Activated naive CD4-positive, alpha-beta T cell treated with anti-CD3 and anti-CD28 coated beads, Interleukin-2, amount 50 U/mL, for 24 hours (primary cell): ENCODE measurements around the gene PDPK1.
A peak's percentile ranks its signal among the peaks of the same experiment; 100 is the strongest.

Experiments used
- H3K27ac Mint-ChIP-seq: one replicate; pipeline ENCODE4 v1.8.0; 2021; ENCODE audit warnings: mild to moderate bottlenecking, mixed read lengths
- H3K27me3 Mint-ChIP-seq: one replicate; pipeline ENCODE4 v1.8.0; 2021; ENCODE audit warnings: mixed read lengths
- H3K36me3 Mint-ChIP-seq: one replicate; pipeline ENCODE4 v1.8.0; 2021; ENCODE audit warnings: mixed read lengths
- H3K4me1 Mint-ChIP-seq: one replicate; pipeline ENCODE4 v1.8.0; 2021; ENCODE audit warnings: mixed read lengths
- H3K4me3 Mint-ChIP-seq: one replicate; pipeline ENCODE4 v1.8.0; 2021; ENCODE audit warnings: mild to moderate bottlenecking, mixed read lengths
- H3K9me3 Mint-ChIP-seq: one replicate; pipeline ENCODE4 v1.8.0; 2021; ENCODE audit warnings: mixed read lengths

Gene PDPK1

DNA sequence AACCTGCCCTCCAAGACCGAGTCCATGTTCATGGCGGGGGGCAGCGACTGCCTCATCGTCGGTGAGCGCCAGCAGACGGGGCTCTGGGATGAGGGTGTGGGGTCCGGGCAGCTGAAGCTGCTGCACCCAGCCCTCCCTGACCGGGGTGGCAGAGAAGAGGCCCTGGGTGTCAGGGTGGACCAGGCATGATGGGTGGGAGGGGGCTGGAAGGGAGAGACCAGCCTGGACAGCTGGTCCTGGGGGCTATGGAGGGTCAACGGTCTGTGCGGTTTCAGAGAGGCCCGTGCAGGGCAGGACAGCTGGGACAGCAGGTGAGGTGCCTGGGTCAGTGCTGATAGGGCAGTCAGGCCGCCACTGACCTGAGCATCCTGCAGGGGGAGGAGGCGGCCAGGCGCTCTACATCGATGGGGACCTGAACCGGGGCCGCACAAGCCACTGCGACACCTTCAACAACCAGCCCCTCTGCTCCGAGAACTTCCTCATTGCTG is 37.3 kb upstream of the PDPK1 start:
- no peak overlapping the region for H3K27ac Mint-ChIP-seq
- peaks cover 4% of the 10 kb centered on the region for H3K36me3 Mint-ChIP-seq
- no peaks in the 10 kb centered on the region for H3K27me3 Mint-ChIP-seq
- H3K4me3 Mint-ChIP-seq: no peak overlapping the region
- no peaks in the 10 kb centered on the region for H3K9me3 Mint-ChIP-seq
- H3K4me1 Mint-ChIP-seq: no peaks in the 10 kb centered on the region

DNA sequence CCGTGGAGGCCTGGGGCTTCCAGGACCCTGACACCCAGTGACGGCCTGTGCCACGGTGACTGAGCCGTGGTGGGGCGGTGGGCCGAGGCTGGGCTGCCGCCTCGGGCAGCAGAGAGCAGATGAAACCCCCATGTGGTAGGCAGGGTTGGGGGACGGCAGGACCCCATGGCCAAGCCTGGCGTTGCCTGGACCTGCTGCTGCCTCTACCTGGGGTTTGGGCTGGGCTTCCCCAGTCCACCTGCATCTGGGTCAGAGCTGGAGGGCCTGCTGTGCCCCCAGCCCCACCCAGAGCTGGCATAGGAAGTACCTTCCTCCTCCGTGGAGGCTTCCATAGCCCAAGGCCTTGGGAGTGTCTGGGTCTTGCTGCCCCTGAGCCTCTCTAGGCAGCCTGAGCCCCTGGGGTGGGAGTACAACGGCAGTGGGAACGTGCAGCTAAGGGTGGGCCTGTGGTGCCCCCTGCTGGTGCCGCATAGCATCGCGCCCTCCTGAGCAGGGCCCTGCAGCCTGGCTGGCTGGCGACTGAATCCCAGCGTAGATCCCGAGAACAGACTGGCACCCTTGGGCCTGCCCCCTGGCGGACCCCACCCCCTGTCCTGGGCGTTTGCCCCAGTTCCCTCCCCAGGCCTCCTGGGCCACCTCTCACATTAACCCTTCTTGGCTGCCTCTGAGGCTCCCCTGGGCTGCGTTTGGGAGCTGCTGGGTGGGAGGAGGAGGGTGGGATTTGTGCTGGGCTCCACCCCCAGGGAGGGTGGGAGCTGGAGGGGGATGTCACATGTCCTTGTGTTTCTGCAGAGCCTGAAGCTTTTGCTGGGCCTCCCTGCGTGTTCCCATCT is 36.7 kb upstream of the PDPK1 start:
- Mint-ChIP-seq H3K27me3 (no peaks in the 10 kb centered on the region), H3K36me3 (peaks cover 4% of the 10 kb centered on the region), H3K27ac (no peak overlapping the region), H3K4me3 (no peak overlapping the region), H3K9me3 (no peaks in the 10 kb centered on the region), H3K4me1 (no peaks in the 10 kb centered on the region)

DNA sequence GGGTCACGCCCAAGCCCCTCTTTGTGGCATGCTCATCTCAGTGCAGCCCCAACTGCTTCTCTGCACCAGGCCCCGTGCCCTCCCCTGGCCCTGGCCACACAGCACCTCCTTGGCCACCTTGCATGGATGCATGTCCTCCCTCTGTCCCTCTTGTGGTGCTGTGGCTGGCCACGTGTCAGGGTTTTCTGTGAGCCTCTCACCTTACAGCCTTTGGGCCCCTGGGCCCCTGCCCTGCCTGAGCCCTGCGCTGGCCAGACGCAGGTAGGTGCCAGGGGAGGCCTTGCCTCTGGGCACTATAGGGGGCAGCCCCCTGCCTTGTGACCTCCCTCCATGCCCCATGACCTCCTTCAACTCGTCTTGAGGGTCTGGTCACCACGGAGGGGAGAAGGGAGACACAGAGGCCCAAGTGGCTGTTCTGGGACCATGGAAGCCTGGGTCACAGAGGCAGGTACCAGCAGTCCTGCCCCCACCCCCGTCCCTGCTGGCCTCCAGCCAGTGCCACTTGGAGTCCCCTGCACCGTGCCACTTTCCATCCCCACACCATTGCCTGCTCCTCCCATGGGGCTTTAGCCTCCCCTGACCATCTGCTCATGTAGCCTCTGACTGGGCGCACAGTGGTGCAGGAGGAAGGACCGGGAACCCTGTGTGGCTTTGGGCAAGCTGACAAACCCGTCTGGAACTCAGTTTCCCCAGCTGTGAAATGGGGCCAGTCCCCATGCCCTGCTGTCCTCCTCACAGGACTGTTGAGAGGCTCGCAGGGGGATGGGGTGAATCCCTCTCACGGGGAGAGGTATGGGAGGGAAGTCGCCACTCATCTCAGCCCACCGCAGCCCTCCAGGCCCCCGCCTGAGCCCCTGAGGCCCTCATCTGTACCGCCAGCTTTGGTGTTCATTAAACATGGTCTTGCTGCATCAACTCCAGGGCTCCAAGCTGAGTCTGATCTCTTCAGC is 35.6 kb upstream of the PDPK1 start:
- no peak overlapping the region for H3K4me3 Mint-ChIP-seq
- no peaks in the 10 kb centered on the region for H3K4me1 Mint-ChIP-seq
- H3K36me3 Mint-ChIP-seq: peaks cover 4% of the 10 kb centered on the region
- H3K27me3 Mint-ChIP-seq: no peaks in the 10 kb centered on the region
- H3K27ac Mint-ChIP-seq: no peak overlapping the region
- H3K9me3 Mint-ChIP-seq: no peaks in the 10 kb centered on the region

DNA sequence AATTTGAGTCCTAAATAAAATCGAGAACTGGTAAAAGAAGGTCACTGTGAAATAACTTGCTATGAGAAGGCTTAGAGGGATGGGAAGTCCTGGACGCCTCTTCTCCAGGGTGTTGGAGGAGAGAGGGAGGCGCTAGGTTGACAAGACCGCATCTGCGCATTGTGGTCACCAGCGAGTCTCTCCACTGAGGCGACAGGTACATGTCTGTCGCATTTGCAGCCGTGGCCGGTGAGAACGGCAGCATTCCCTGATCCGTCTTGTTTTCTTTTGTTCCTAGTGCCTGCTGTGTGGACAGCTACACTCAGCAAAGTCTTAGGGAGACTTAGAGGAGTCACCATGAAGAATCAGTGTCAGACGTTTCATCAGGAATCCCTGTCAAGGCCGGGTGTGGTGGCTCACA is 32.1 kb upstream of the PDPK1 start:
- Mint-ChIP-seq H3K27me3 (no peaks in the 10 kb centered on the region), H3K27ac (no peak overlapping the region), H3K4me1 (no peaks in the 10 kb centered on the region), H3K4me3 (no peak overlapping the region), H3K36me3 (no peaks in the 10 kb centered on the region), H3K9me3 (no peaks in the 10 kb centered on the region)

DNA sequence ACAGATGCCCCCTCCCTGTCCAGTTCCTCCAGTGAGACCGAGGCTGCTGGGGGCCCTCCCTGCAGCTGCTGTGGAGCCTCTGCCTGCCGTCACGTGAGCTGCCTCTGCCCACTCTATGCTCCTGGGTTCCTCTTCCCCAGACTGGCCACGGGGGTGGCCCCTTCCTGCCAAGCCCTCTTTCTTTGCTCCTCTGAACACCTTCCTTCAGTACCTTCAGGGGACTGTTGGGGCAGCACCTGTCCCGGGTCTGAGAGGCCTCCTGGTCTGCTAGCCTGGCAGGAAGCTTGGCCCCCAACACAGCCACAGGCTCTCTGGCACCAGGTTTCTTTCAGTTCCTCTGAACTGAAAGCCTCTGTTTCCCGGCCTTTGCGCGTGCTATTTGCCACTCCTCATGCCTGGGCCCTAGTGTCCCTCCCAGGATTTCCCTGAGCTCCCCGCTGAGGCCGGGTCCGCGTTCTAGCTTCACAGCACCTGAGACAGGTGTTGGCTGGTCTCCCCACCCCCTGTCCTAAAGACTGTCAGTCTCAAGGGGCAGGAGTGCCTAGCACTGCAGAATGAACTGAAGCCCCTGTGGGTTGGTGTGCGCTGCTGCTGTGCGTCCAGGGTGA is 30.7 kb upstream of the PDPK1 start:
- Mint-ChIP-seq H3K27me3 (no peaks in the 10 kb centered on the region), H3K27ac (no peak overlapping the region), H3K36me3 (no peaks in the 10 kb centered on the region), H3K9me3 (no peaks in the 10 kb centered on the region), H3K4me1 (peaks cover 1% of the 10 kb centered on the region), H3K4me3 (no peak overlapping the region)

DNA sequence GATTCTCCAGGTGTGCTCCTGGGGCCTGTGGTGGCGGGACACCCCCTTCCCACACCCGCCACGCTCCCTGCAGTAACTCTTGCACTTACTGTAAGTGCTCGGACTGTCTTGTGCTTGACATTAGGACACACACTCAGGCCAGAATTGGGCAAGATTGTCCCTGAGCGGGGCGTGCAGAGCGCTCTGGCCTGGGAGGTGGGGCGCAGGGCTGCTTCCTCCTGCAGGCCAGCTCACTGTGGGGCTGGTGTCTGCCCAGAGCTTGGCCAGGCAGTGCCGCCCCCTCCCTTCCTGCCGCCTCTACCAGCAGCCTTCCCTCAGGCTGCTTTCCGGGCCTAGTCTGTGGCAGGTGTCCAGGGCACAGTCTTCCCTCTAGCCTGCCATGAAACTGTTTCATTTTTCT is 30.2 kb upstream of the PDPK1 start:
- no peak overlapping the region for H3K4me3 Mint-ChIP-seq
- H3K27ac Mint-ChIP-seq: no peak overlapping the region
- H3K4me1 Mint-ChIP-seq: peaks cover 6% of the 10 kb centered on the region
- no peaks in the 10 kb centered on the region for H3K27me3 Mint-ChIP-seq
- no peaks in the 10 kb centered on the region for H3K9me3 Mint-ChIP-seq
- H3K36me3 Mint-ChIP-seq: no peaks in the 10 kb centered on the region

DNA sequence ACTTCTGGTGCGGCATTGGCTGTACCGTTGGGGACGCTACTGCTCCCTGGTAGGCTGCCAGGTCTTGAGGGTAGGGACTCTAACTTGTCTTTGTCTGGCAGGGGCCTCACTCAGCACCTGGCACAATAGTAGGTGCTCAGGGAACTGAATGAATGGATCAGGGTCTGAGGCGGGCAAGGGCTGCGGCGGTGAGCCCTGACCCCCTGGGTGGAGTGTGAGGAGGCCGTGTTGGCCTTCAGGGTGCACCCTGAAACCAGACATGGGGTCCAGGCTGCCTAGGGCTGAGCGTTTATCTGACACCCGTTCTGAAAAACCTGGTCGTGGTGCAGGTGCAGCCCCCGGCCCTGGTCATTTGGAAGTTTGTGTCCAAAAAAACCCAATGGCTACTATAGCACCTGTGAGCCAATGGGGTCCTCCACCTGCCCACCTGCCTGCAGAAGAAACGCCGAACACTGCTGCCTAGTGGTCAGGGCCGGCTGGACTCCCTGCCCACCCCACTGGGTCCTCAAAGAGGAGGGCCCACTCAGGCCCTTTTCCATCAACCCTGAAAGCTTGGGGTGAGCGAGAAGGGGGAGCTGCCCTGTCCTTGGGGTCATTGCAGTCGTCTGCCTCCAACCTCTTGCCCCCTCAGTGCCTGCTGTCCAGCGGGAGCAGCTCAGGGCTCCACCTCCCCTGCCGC is 29.0 kb upstream of the PDPK1 start:
- H3K36me3 Mint-ChIP-seq: no peaks in the 10 kb centered on the region
- peaks cover 13% of the 10 kb centered on the region for H3K4me1 Mint-ChIP-seq
- H3K9me3 Mint-ChIP-seq: no peaks in the 10 kb centered on the region
- no peaks in the 10 kb centered on the region for H3K27me3 Mint-ChIP-seq
- no peak overlapping the region for H3K4me3 Mint-ChIP-seq
- no peak overlapping the region for H3K27ac Mint-ChIP-seq

DNA sequence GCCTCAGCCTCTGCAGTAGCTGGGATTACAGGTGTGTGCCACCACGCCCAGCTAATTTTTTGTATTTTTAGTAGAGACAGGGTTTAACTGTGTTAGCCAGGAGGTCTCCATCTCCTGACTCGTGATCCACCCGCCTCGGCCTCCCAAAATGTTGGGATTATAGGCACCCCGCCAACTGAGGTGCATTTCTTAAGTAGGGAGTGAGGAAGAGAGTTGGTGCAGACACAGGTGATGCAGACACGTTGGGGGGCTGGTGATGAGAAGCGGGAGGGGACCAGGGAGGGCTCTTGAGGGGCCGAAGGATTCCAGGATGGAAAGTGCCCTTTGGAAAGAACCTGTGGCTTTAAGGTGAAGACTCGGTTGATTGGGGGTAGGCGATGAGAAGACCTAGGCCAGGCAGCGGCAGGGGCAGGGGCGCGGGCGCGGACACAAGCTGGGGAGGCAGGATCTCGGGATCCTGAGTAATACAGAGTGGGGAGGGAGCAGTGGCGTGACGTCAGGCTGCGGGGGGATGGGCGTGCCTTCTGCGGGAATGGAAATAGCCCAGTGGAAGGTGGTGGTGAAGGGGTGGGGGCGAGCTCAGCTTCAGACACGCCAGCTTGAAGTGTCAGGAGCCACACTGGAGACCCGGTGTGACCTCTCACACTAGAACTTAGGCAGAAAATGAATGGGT is 26.6 kb upstream of the PDPK1 start:
- Mint-ChIP-seq H3K27ac (no peak overlapping the region), H3K27me3 (no peaks in the 10 kb centered on the region), H3K4me1 (peaks cover 25% of the 10 kb centered on the region), H3K9me3 (no peaks in the 10 kb centered on the region), H3K4me3 (no peak overlapping the region), H3K36me3 (no peaks in the 10 kb centered on the region)

DNA sequence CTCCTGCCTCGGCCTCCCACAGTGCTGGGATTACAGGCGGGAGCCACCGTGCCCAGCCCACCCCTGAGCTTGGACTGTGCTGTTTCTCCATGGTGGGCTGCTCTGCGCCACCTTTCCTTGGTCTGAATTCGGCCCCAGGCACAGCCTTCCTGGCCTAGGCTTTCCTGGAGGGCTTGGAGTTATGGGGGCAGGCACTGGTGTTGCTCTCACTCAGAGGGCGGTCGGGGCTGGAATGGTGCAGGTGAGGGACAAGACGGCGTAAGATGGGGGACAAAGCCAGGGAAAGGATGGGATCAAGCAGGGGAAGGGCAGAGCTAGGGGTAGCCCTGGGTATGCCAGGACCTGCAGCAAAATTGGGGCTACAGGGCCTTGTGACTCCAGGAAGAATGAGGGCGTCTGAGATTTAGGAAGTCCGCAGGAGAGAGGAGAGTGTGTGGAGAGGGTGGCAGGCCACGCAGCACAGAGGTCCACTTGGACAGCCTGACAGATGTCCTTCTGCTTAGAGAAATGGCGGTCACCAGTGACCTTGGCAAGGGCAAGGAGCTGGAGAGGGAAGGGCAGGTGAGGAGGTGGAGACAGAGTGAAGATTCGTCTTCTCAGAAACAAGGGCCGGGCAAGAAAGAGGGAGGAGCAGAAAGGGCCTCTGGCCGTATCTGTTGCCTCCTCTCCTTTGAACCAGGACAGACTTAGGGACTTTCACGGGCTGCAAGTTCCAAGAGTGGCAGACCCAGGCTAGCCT is 25.7 kb upstream of the PDPK1 start:
- H3K4me1 Mint-ChIP-seq: peaks cover 34% of the 10 kb centered on the region
- H3K27ac Mint-ChIP-seq: peak overlapping the region; percentile 63
- H3K4me3 Mint-ChIP-seq: peak overlapping the region; percentile 89

DNA sequence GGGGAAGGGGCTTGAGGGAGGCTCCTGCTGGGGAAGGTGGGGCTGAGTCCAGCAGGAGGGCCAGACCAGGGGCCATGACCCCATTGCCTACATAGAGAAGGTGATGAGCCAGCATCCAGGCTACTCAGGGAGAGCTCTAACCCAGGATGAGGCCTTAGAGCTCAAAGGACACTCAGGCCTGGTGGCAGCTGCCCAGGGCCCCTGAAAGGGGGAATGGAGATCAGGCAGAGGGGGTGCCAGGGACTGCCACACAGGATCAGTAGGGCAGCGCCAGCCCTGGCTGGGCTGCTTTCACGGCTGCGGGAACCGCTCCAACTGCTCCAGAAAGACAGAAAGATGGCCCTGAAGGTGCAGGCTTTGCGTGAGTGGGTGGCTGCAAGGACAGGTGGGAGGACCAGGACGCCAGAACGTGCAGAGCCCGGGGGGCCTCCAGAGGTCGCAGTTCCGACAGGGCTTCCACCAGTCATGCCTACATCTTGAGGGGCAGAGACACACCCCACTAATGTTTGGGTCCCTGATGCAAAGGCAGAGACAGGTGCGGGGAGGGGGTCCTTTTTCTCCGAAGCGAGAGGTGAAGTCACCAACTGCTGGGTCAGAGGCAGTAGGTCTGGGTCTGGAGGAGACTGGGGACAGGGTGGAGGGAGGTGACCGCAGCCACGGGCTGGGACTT is 25.0 kb upstream of the PDPK1 start:
- H3K27me3 Mint-ChIP-seq: no peaks in the 10 kb centered on the region
- peaks cover 41% of the 10 kb centered on the region for H3K4me1 Mint-ChIP-seq
- H3K9me3 Mint-ChIP-seq: no peaks in the 10 kb centered on the region

More for the DNA sequence above, 25.7 kb upstream of the PDPK1 start:
- Mint-ChIP-seq H3K36me3 (no peaks in the 10 kb centered on the region), H3K9me3 (no peaks in the 10 kb centered on the region), H3K27me3 (no peaks in the 10 kb centered on the region)

DNA sequence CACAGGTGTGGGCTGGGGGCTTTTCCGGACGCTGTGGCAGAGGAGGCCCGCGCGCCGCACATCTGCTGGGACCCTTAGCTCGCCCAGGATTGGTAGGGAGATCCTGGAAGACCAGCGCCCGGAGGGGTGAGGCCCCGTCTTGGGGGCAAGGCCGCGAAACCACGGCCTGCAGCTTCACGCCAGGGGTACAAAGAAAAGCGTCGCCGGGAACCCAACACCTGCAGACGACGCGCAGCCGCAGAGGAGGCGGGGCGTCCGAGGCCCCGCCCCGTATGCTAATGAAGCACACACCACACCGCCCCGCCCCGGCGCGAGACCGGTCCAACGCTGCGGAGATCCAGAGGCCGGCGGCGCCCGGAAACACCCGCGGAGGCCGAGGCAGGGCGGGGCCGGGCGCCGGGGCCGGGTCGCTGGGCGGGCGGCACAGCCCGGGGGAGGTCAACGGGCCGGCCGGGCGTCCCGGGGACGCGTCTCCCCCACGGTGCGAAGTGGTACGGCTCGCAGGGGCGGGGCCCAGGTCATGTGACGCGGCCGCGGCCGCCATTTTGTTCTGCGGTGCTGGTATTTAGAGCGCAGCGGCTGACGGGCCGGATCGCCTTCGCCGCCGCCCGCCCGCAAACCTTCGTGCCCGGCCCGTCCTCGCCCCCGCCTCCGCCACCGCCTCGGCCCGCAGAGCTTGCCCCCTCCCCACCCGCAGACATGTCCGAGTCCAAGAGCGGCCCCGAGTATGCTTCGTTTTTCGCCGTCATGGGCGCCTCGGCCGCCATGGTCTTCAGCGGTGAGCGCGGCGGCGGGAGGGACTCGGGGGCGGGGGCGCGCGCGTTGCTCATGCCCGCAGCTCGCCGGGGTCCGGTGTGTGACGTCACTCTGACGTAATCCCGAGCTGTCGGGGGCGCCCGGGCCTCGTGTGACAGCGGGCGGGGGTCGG is 24.2 kb upstream of the PDPK1 start, which contains the start of gene ATP6V0C:
ATP6V0C (plus strand) TSS at position 548 of the 928 bp plus-strand sequence; CDS start at position 700, 152 bp downstream.
- Mint-ChIP-seq H3K27me3 (no peaks in the 10 kb centered on the region), H3K4me1 (peaks cover 48% of the 10 kb centered on the region), H3K36me3 (no peaks in the 10 kb centered on the region)

More for the DNA sequence above, 25.0 kb upstream of the PDPK1 start:
- Mint-ChIP-seq H3K4me3 (peak overlapping the region; percentile 89), H3K27ac (peak overlapping the region; percentile 86), H3K36me3 (no peaks in the 10 kb centered on the region)

DNA sequence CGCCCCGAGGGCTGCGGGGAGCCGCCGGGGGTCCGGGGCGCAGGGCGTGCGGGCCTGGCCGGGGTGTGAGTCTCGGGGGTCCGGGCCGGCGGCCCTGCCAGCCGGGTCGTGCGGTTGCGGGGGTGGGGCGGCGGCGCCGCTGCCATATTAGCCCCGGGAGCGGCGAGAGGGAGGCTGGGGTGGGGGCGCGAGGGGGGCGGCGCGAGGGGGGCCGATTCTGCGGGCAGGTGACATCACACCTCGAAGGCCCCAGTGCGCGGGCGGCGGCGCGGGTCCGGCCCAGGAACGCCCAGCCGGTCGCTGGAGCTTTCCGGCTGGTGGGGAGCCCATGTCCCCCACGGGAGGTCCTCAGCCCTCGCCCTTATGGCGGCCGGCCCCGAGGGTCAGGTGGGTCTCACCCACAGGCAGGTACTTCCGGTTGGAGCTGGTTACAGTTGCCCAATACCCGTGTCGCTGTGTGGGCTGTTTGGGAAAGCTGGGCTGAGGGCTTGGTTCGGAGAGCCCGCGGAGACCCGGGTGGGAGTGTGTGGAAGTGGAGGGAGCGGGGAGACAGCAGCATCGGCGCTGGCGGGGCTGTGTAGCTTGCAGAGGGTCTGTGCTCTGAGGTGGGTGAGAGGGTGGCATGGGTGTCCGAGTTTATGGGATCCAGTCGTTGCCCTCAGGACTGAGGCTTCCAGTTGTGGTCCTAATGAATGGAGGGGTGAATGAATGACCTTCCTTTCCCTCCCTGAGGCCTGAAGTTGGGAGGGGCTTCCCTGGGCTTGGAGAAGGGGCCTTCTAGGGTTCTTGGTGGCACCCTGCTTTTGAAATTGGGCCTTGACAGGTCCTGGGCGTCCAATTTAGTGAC is 23.3 kb upstream of the PDPK1 start:
- Mint-ChIP-seq H3K27ac (peak overlapping the region; percentile 90), H3K4me1 (peaks cover 54% of the 10 kb centered on the region), H3K4me3 (peak overlapping the region; percentile 91), H3K27me3 (no peaks in the 10 kb centered on the region), H3K9me3 (no peaks in the 10 kb centered on the region), H3K36me3 (no peaks in the 10 kb centered on the region)

More for the DNA sequence above, 24.2 kb upstream of the PDPK1 start, which contains the start of gene ATP6V0C:
- no peaks in the 10 kb centered on the region for H3K9me3 Mint-ChIP-seq
- H3K4me3 Mint-ChIP-seq: peak within 1 kb of the TSS; percentile 91
- H3K27ac Mint-ChIP-seq: peak within 1 kb of the TSS; percentile 96
